Esophagus muscularis mucosa (tissue), 4 donors: ENCODE results near the gene MEIS2. TPM values are rescaled to one million over a fixed set of nuclear protein-coding genes. Genes with fewer than 3 reads are reported as not detected.

Experiments
- DNase-seq: peaks from one replicate; pipeline ENCODE4 v3.0.0-alpha.2; 2017; ENCODE audit errors: extremely low spot score
- H3K27ac ChIP-seq, 4 donors: fragments of 200-600 bp; sonication (generic); replicated peaks in 1 of 4; 1 replicate in 3 of 4; 2 replicates in 1 of 4; pipeline ENCODE4 v1.5.1; 2016 to 2019; ENCODE audit warnings: mild to moderate bottlenecking in 1 of 4
- H3K27me3 ChIP-seq, 4 donors: fragments of 200-600 bp; sonication (generic); one replicate each; pipeline versions ENCODE4 v1.5.1 to v1.6.0; 2016 to 2019
- H3K36me3 ChIP-seq, 4 donors: fragments of 200-600 bp; sonication (generic); one replicate each; pipeline ENCODE4 v1.5.1; 2016 to 2019
- H3K4me1 ChIP-seq, 4 donors: fragments of 200-600 bp; sonication (generic); one replicate each; pipeline ENCODE4 v1.5.1; 2016 to 2019
- H3K4me3 ChIP-seq, 4 donors: fragments of 200-600 bp; sonication (generic); 1 replicate in 2 of 4; 2 replicates in 2 of 4; pipeline ENCODE4 v1.5.1; 2016 to 2019; ENCODE audit warnings: mild to moderate bottlenecking in 4 of 4, moderate library complexity in 1 of 4
- H3K9me3 ChIP-seq, 4 donors: fragments of 200-600 bp; sonication (generic); 1 replicate in 3 of 4; 2 replicates in 1 of 4; pipeline ENCODE4 v1.5.1; 2016 to 2019
- CTCF ChIP-seq, 3 experiments: fragments of 200-600 bp in 2 of 3; fragments of 450-650 bp in 1 of 3; sonication (generic) in 2 of 3; IDR thresholded peaks; one replicate each; pipeline ENCODE4 v1.5.1; 2017 to 2019; ENCODE audit warnings: antibody characterized with exemption in 3 of 3, mild to moderate bottlenecking in 2 of 3, moderate library complexity in 1 of 3
- EP300 ChIP-seq: sonication (generic); formaldehyde crosslinking; IDR thresholded peaks from one replicate; pipeline ENCODE4 v1.6.1; 2017; ENCODE audit warnings: antibody characterized with exemption
- POLR2A ChIP-seq: fragments of 450-650 bp; IDR thresholded peaks from one replicate; pipeline ENCODE4 v1.6.1; 2017; ENCODE audit warnings: antibody characterized with exemption, moderate library complexity, mild to moderate bottlenecking, low read depth
- POLR2AphosphoS5 ChIP-seq, 2 donors: sonication (generic); formaldehyde crosslinking; IDR thresholded peaks; one replicate each; pipeline ENCODE4 v1.6.1; 2017; ENCODE audit warnings: antibody characterized with exemption in 2 of 2
- WGBS: methylation state at CpG from one replicate; pipeline ENCODE4 v1.1.5; 2018; 5-methylcytosine and 5-hydroxymethylcytosine counted together
- intact Hi-C: fragments of 100-400 bp; cut with DNase I; formaldehyde crosslinking; loops from one replicate; pipeline ENCODE4 v1.15.1; 2023
- total RNA-seq, 4 donors: library from RNA; depleted of rRNA; stranded (reverse); fragments of >200 nt; gene quantifications; one replicate each; pipeline versions ENCODE4 v1.1.0 to v1.2.1, GENCODE V29; 2016

The MEIS2 gene
- total RNA-seq, 4 donors from 2014 or later = 53.8 to 106 (median 63.3) TPM

DNA sequence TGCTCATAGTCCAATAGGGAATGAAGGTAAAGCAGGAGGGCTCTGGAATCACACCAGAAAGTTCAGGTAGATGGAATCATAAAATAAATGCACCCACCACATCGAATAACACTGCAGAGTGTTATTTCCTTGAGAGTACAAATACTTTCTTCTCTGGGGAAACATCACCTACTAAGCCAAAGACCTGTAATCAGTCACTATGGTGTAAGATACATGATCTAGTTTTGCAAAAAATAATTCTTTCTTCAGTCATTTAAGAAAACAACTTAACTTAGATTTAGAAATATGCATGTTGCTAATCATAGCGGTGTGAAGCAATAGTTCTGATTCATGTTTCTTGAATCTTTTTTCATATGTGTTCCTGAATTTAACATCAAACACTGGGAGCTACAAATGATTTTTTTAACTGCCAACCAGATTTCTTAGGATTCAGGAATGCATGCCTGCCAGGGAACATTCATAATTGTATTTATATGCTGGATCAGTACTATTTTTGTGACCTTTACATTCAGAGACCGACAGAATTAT is 40.2 kb upstream of the MEIS2 start:
- 71% methylated on average over 3 of the region's 3 CpGs for WGBS
- H3K4me1 ChIP-seq = no peaks in the 10 kb centered on the region
- no peak for TF ChIP-seq POLR2AphosphoS5 (IDR thresholded peaks at IDR 0.05)
- no peak for TF ChIP-seq POLR2A
- no peak for TF ChIP-seq EP300
- TF ChIP-seq CTCF (IDR thresholded peaks at IDR 0.05) = no peak
- H3K36me3 ChIP-seq = no peaks in the 10 kb centered on the region
- intact Hi-C loops = no loop called here
- DNase-seq = no peak
- H3K9me3 ChIP-seq = no peaks in the 10 kb centered on the region
- no peak overlapping the region for H3K27ac ChIP-seq
- H3K27me3 ChIP-seq = no peaks in the 10 kb centered on the region
- H3K4me3 ChIP-seq = no peak overlapping the region

- no peaks in the 10 kb centered on the region for H3K9me3 ChIP-seq
- 84% methylated on average over 5 of the region's 5 CpGs for WGBS
- intact Hi-C loops = loop anchor here (5.0 kb wide), 2 partner anchors 471 to 636 kb away; no protein-coding TSS in a partner anchor
These were observed 38.4 kb upstream of the MEIS2 start for GRCh38 chr15:37138591-37139215.

GRCh38 chr15:37137221-37137620 is 36.9 kb upstream of the MEIS2 start:
- no peaks in the 10 kb centered on the region for H3K9me3 ChIP-seq
- intact Hi-C loops = loop anchor here (5.0 kb wide), 2 partner anchors 470 to 635 kb away; no protein-coding TSS in a partner anchor
- H3K27me3 ChIP-seq = no peaks in the 10 kb centered on the region
- peaks cover 0 to 13% (median 6%) of the 10 kb centered on the region in 4 donors for H3K4me1 ChIP-seq
- WGBS = 75% methylated on average over 2 of the region's 2 CpGs
- no peak overlapping the region for H3K4me3 ChIP-seq
- no peak for DNase-seq
- no peaks in the 10 kb centered on the region for H3K36me3 ChIP-seq
- no peak for TF ChIP-seq POLR2A
- TF ChIP-seq EP300 = no peak
- TF ChIP-seq CTCF (IDR thresholded peaks at IDR 0.05) = no peak
- no peak for TF ChIP-seq POLR2AphosphoS5 (IDR thresholded peaks at IDR 0.05)
- no peak overlapping the region for H3K27ac ChIP-seq

More at GRCh38 chr15:37138591-37139215, 38.4 kb upstream of the MEIS2 start:
- TF ChIP-seq EP300 (no peak), POLR2A (no peak), CTCF (IDR thresholded peaks at IDR 0.05) (no peak), POLR2AphosphoS5 (IDR thresholded peaks at IDR 0.05) (no peak)
- DNase-seq = no peak
- Histone ChIP-seq H3K36me3 (no peaks in the 10 kb centered on the region), H3K4me1 (peaks cover 0 to 8% (median 5%) of the 10 kb centered on the region in 4 donors), H3K27me3 (no peaks in the 10 kb centered on the region), H3K27ac (no peak overlapping the region), H3K4me3 (no peak overlapping the region)

- H3K36me3 ChIP-seq = no peaks in the 10 kb centered on the region
- H3K4me3 ChIP-seq = no peak overlapping the region
- no peaks in the 10 kb centered on the region for H3K9me3 ChIP-seq
- no peaks in the 10 kb centered on the region for H3K27me3 ChIP-seq
- intact Hi-C loops = loop anchor here (5.0 kb wide), 2 partner anchors 469 to 634 kb away; no protein-coding TSS in a partner anchor
- peaks cover 0 to 18% (median 11%) of the 10 kb centered on the region in 4 donors for H3K4me1 ChIP-seq
- TF ChIP-seq EP300 (no peak), POLR2A (no peak), CTCF (IDR thresholded peaks at IDR 0.05) (no peak)
- DNase-seq = no peak
- H3K27ac ChIP-seq = no peak overlapping the region
- 80% methylated on average over 2 of the region's 2 CpGs for WGBS
These were observed 36.3 kb upstream of the MEIS2 start for GRCh38 chr15:37136666-37137065.
